Mesendoderm (in vitro differentiated cells): ENCODE measurements around the gene DPM1.

Source experiments
- DNase-seq: peaks from one replicate; pipeline ENCODE4 v3.0.0; 2013
- H2AK5ac ChIP-seq: 2 replicates; pipeline ENCODE4 v1.6.1; 2013; ENCODE audit warnings: low read length, inconsistent platforms
- H2BK120ac ChIP-seq: 2 replicates; pipeline ENCODE4 v1.6.1; 2013; ENCODE audit warnings: low read depth, mild to moderate bottlenecking, low read length, moderate library complexity, mixed read lengths
- H2BK15ac ChIP-seq: replicated peaks from 2 replicates; pipeline ENCODE4 v1.6.1; 2013; ENCODE audit warnings: low read depth, mild to moderate bottlenecking, moderate library complexity
- H2BK5ac ChIP-seq: 2 replicates; pipeline ENCODE4 v1.6.1; 2013; ENCODE audit warnings: low read length, inconsistent platforms
- H3K18ac ChIP-seq: 2 replicates; pipeline ENCODE4 v1.6.1; 2013; ENCODE audit warnings: mild to moderate bottlenecking, low read length, mixed read lengths
- H3K23ac ChIP-seq: one replicate; pipeline ENCODE4 v1.6.1; 2013; ENCODE audit warnings: low read length
- H3K27ac ChIP-seq: 2 replicates; pipeline ENCODE4 v1.5.1; 2013; ENCODE audit warnings: low read depth, mild to moderate bottlenecking, inconsistent platforms, low read length, moderate library complexity
- H3K27me3 ChIP-seq: 2 replicates; pipeline ENCODE4 v1.6.1; 2013; ENCODE audit warnings: low read length, control low read depth, mild to moderate bottlenecking, inconsistent platforms; ENCODE audit not compliant: insufficient read depth, poor library complexity
- H3K36me3 ChIP-seq: 2 replicates; pipeline ENCODE4 v1.6.1; 2013; ENCODE audit warnings: low read length, inconsistent platforms; ENCODE audit not compliant: control insufficient read depth, insufficient read depth
- H3K4ac ChIP-seq: one replicate; pipeline ENCODE4 v1.6.1; 2013; ENCODE audit warnings: low read depth, mild to moderate bottlenecking, low read length, moderate library complexity
- H3K4me1 ChIP-seq: 2 replicates; pipeline ENCODE4 v1.6.1; 2013; ENCODE audit warnings: low read depth, low read length, inconsistent platforms; ENCODE audit not compliant: control insufficient read depth
- H3K4me2 ChIP-seq: 2 replicates; pipeline ENCODE4 v1.6.1; 2013; ENCODE audit warnings: low read length
- H3K4me3 ChIP-seq: 2 replicates; pipeline ENCODE4 v1.5.1; 2013; ENCODE audit warnings: mild to moderate bottlenecking, low read length
- H3K56ac ChIP-seq: one replicate; pipeline ENCODE4 v1.6.1; 2013; ENCODE audit warnings: low read length
- H3K79me1 ChIP-seq: 2 replicates; pipeline ENCODE4 v1.6.1; 2013; ENCODE audit warnings: low read length, inconsistent platforms
- H3K79me2 ChIP-seq: 2 replicates; pipeline ENCODE4 v1.6.1; 2013; ENCODE audit warnings: mild to moderate bottlenecking, low read length; ENCODE audit not compliant: control insufficient read depth, insufficient read depth
- H3K9ac ChIP-seq: 2 replicates; pipeline ENCODE4 v1.6.1; 2013; ENCODE audit warnings: low read length, inconsistent platforms
- H4K5ac ChIP-seq: one replicate; pipeline ENCODE4 v1.6.1; 2013; ENCODE audit warnings: low read length
- H4K8ac ChIP-seq: one replicate; pipeline ENCODE4 v1.6.1; 2013; ENCODE audit warnings: low read depth, mild to moderate bottlenecking, control low read depth, low read length, moderate library complexity
- WGBS: extraction: QIAGEN DNeasy Blood & Tissue Kit; methylation state at CpG from one replicate; pipeline ENCODE4 v1.1.7; 2013; ENCODE audit warnings: low lambda C conversion rate, missing lambda C conversion rate; ENCODE audit not compliant: insufficient coverage; ENCODE audit errors: extremely low coverage; 5-methylcytosine and 5-hydroxymethylcytosine counted together

The DPM1 gene

GRCh38 chr20:50983321-50983720 lies 25.0 kb upstream of the DPM1 start:
- Histone ChIP-seq H2BK120ac (no peak overlapping the region), H3K27ac (no peak overlapping the region), H4K8ac (no peak overlapping the region), H3K4me2 (no peak overlapping the region), H2BK5ac (no peak overlapping the region), H3K56ac (no peak overlapping the region), H3K79me1 (no peaks in the 10 kb centered on the region), H3K9ac (no peak overlapping the region), H2BK15ac (no peak overlapping the region), H3K79me2 (no peaks in the 10 kb centered on the region), H3K4ac (no peak overlapping the region), H3K23ac (no peak overlapping the region), H3K18ac (no peak overlapping the region), H3K36me3 (no peaks in the 10 kb centered on the region), H3K27me3 (no peaks in the 10 kb centered on the region), H4K5ac (no peak overlapping the region), H3K4me1 (no peaks in the 10 kb centered on the region), H3K4me3 (no peak overlapping the region), H2AK5ac (no peak overlapping the region)
- WGBS = no CpG with 5 or more reads among the region's 2 CpGs
- DNase-seq = no peak

GRCh38 chr20:50982363-50982762 lies 24.0 kb upstream of the DPM1 start:
- H4K5ac ChIP-seq = no peak overlapping the region
- H2AK5ac ChIP-seq = no peak overlapping the region
- DNase-seq = no peak
- H3K56ac ChIP-seq = no peak overlapping the region
- no peak overlapping the region for H3K18ac ChIP-seq
- H3K4me2 ChIP-seq = no peak overlapping the region
- H2BK5ac ChIP-seq = no peak overlapping the region
- no peaks in the 10 kb centered on the region for H3K36me3 ChIP-seq
- no peak overlapping the region for H3K9ac ChIP-seq
- no peaks in the 10 kb centered on the region for H3K4me1 ChIP-seq
- H3K4ac ChIP-seq = no peak overlapping the region
- H3K4me3 ChIP-seq = no peak overlapping the region
- no peaks in the 10 kb centered on the region for H3K27me3 ChIP-seq
- H3K79me1 ChIP-seq = no peaks in the 10 kb centered on the region
- no peak overlapping the region for H4K8ac ChIP-seq
- no peak overlapping the region for H3K27ac ChIP-seq
- no CpG with 5 or more reads among the region's 4 CpGs for WGBS
- H2BK15ac ChIP-seq = no peak overlapping the region
- H3K23ac ChIP-seq = no peak overlapping the region
- H3K79me2 ChIP-seq = no peaks in the 10 kb centered on the region
- H2BK120ac ChIP-seq = no peak overlapping the region

GRCh38 chr20:50981714-50982048 lies 23.3 kb upstream of the DPM1 start:
- Histone ChIP-seq H3K9ac (no peak overlapping the region), H4K8ac (no peak overlapping the region), H3K4ac (no peak overlapping the region), H3K4me2 (no peak overlapping the region), H2BK5ac (no peak overlapping the region), H3K79me2 (no peaks in the 10 kb centered on the region), H3K27me3 (no peaks in the 10 kb centered on the region), H3K36me3 (no peaks in the 10 kb centered on the region), H3K56ac (no peak overlapping the region), H3K18ac (no peak overlapping the region), H3K4me3 (no peak overlapping the region), H3K27ac (no peak overlapping the region), H3K4me1 (no peaks in the 10 kb centered on the region), H2BK15ac (no peak overlapping the region), H2BK120ac (no peak overlapping the region), H3K79me1 (no peaks in the 10 kb centered on the region), H3K23ac (no peak overlapping the region), H4K5ac (no peak overlapping the region), H2AK5ac (no peak overlapping the region)
- DNase-seq = no peak
- WGBS = no CpG with 5 or more reads among the region's 3 CpGs

- peak; percentile 71 for DNase-seq
- H2AK5ac ChIP-seq = no peak overlapping the region
- no peak overlapping the region for H3K4me2 ChIP-seq
- H2BK5ac ChIP-seq = no peak overlapping the region
- no peak overlapping the region for H4K5ac ChIP-seq
- no peak overlapping the region for H2BK15ac ChIP-seq
- no peaks in the 10 kb centered on the region for H3K79me1 ChIP-seq
- no peaks in the 10 kb centered on the region for H3K4me1 ChIP-seq
- no peak overlapping the region for H4K8ac ChIP-seq
- no peak overlapping the region for H3K23ac ChIP-seq
- H3K4ac ChIP-seq = no peak overlapping the region
- no peak overlapping the region for H3K56ac ChIP-seq
- no CpG with 5 or more reads among the region's 26 CpGs for WGBS
- no peak overlapping the region for H3K27ac ChIP-seq
- H3K79me2 ChIP-seq = no peaks in the 10 kb centered on the region
- H3K4me3 ChIP-seq = no peak overlapping the region
- H3K18ac ChIP-seq = no peak overlapping the region
- H3K27me3 ChIP-seq = no peaks in the 10 kb centered on the region
- H3K36me3 ChIP-seq = no peaks in the 10 kb centered on the region
- no peak overlapping the region for H3K9ac ChIP-seq
- no peak overlapping the region for H2BK120ac ChIP-seq
These were observed 22.8 kb upstream of the DPM1 start for GRCh38 chr20:50980851-50981713.

GRCh38 chr20:50980071-50980681 lies 21.8 kb upstream of the DPM1 start:
- no CpG with 5 or more reads among the region's 8 CpGs for WGBS
- Histone ChIP-seq H3K79me2 (no peaks in the 10 kb centered on the region), H3K18ac (no peak overlapping the region), H2AK5ac (no peak overlapping the region), H3K9ac (no peak overlapping the region), H3K4ac (no peak overlapping the region), H3K56ac (no peak overlapping the region), H2BK5ac (no peak overlapping the region), H4K8ac (no peak overlapping the region), H2BK120ac (no peak overlapping the region), H3K23ac (no peak overlapping the region), H3K36me3 (no peaks in the 10 kb centered on the region), H3K27ac (no peak overlapping the region), H2BK15ac (no peak overlapping the region), H3K79me1 (no peaks in the 10 kb centered on the region), H4K5ac (no peak overlapping the region), H3K4me1 (no peaks in the 10 kb centered on the region), H3K27me3 (no peaks in the 10 kb centered on the region), H3K4me2 (no peak overlapping the region), H3K4me3 (no peak overlapping the region)
- peak; percentile 41 for DNase-seq
